Neutrophil (primary cell): Measurements from ENCODE around the gene KAZALD1.
A peak's percentile ranks its signal among the peaks of the same experiment; 100 is the strongest.

Experiments
- H3K27ac ChIP-seq: fragments of 200-600 bp; sonication (generic); 2 replicates; pipeline ENCODE4 v1.5.1; 2016; ENCODE audit warnings: mild to moderate bottlenecking, moderate library complexity
- H3K27me3 ChIP-seq: fragments of 200-600 bp; sonication (generic); 2 replicates; pipeline ENCODE4 v1.6.0; 2016; ENCODE audit warnings: mild to moderate bottlenecking
- H3K36me3 ChIP-seq: fragments of 200-600 bp; sonication (generic); 2 replicates; pipeline ENCODE4 v1.5.1; 2017
- H3K4me1 ChIP-seq, 2 experiments: fragments of 200-600 bp in 1 of 2; sonication (generic) in 1 of 2; 1 replicate in 1 of 2; 2 replicates in 1 of 2; pipeline versions ENCODE4 v1.5.1 to v1.6.1; 2013 to 2016; ENCODE audit warnings: low read depth in 1 of 2, low read length in 1 of 2, mild to moderate bottlenecking in 1 of 2, moderate library complexity in 1 of 2; ENCODE audit not compliant: control insufficient read depth in 1 of 2, insufficient read depth in 1 of 2
- H3K4me3 ChIP-seq, 2 experiments: fragments of 200-600 bp in 1 of 2; sonication (generic) in 1 of 2; 1 replicate in 1 of 2; 2 replicates in 1 of 2; pipeline ENCODE4 v1.5.1; 2013 to 2016; ENCODE audit warnings: low read depth in 1 of 2, low read length in 1 of 2, mild to moderate bottlenecking in 1 of 2, moderate library complexity in 1 of 2
- H3K9me3 ChIP-seq: fragments of 200-600 bp; sonication (generic); 2 replicates; pipeline ENCODE4 v1.5.1; 2016
- CTCF ChIP-seq: fragments of 200-600 bp; sonication (generic); IDR thresholded peaks from 2 replicates; pipeline ENCODE4 v1.5.1; 2016; ENCODE audit warnings: antibody characterized with exemption

KAZALD1 gene

GRCh38 chr10:101061624-101062231 is at the start of gene KAZALD1:
Gene KAZALD1 (plus strand): TSS chr10:101061989. CDS start chr10:101062593, 604 bp downstream.
- H3K4me1 ChIP-seq, result peaks cover 51 to 52% of the 10 kb centered on the region in 2 experiments
- TF ChIP-seq CTCF, result no peak
- H3K4me3 ChIP-seq, result peak within 1 kb of the TSS; percentile 99
- no peaks in the 10 kb centered on the region for H3K9me3 ChIP-seq
- peaks cover 61% of the 10 kb centered on the region for H3K27me3 ChIP-seq
- no peaks in the 10 kb centered on the region for H3K36me3 ChIP-seq
- peak within 1 kb of the TSS; percentile 55 for H3K27ac ChIP-seq

GRCh38 chr10:101012525-101013364 is 49.0 kb upstream of the KAZALD1 start:
- Histone ChIP-seq H3K27ac (no peak overlapping the region), H3K36me3 (no peaks in the 10 kb centered on the region), H3K4me1 (no peaks in the 10 kb centered on the region), H3K27me3 (peaks cover 29% of the 10 kb centered on the region), H3K9me3 (no peaks in the 10 kb centered on the region), H3K4me3 (no peak overlapping the region)
- no peak for TF ChIP-seq CTCF

- no peak overlapping the region for H3K4me3 ChIP-seq
- no peaks in the 10 kb centered on the region for H3K36me3 ChIP-seq
- no peak for TF ChIP-seq CTCF
- H3K4me1 ChIP-seq, result peaks cover 0 to 5% of the 10 kb centered on the region in 2 experiments
- H3K27ac ChIP-seq, result no peak overlapping the region
- no peaks in the 10 kb centered on the region for H3K9me3 ChIP-seq
- peaks cover 36% of the 10 kb centered on the region for H3K27me3 ChIP-seq
Measured at GRCh38 chr10:101013365-101013825, 48.4 kb upstream of the KAZALD1 start.

- peaks cover 0 to 14% of the 10 kb centered on the region in 2 experiments for H3K4me1 ChIP-seq
- H3K27me3 ChIP-seq, result peaks cover 45% of the 10 kb centered on the region
- H3K4me3 ChIP-seq, result no peak overlapping the region
- no peaks in the 10 kb centered on the region for H3K36me3 ChIP-seq
- H3K27ac ChIP-seq, result no peak overlapping the region
- TF ChIP-seq CTCF, result peak; percentile 85
- H3K9me3 ChIP-seq, result no peaks in the 10 kb centered on the region
Measured at GRCh38 chr10:101014230-101014884, 47.4 kb upstream of the KAZALD1 start.

- Histone ChIP-seq H3K27ac (no peak overlapping the region), H3K36me3 (no peaks in the 10 kb centered on the region), H3K4me1 (peaks cover 0 to 14% of the 10 kb centered on the region in 2 experiments), H3K9me3 (no peaks in the 10 kb centered on the region), H3K4me3 (no peak overlapping the region), H3K27me3 (peaks cover 52% of the 10 kb centered on the region)
- TF ChIP-seq CTCF, result no peak
Measured at GRCh38 chr10:101014966-101015581, 46.7 kb upstream of the KAZALD1 start.
